A673 (cell line): Measurements from ENCODE around the gene TCF7L1. TPM values are rescaled to one million over a fixed set of nuclear protein-coding genes. Genes with fewer than 3 reads are reported as not detected.

ENCODE experiments used
- BruUV-seq: library from RNA; stranded (reverse); fragments of 400-500 nt; replicated peaks from 2 replicates; lab custom pipeline; 2021; lab: Mats Ljungman, UMichigan
- CTCF ChIA-PET: fragments of 300-600 bp; sonication (Branson Sonifier 250); formaldehyde crosslinking; loops from one replicate; lab custom pipeline; 2022; ENCODE audit warnings: antibody characterized with exemption; lab: Charles Lee
- POLR2A ChIA-PET: fragments of 300-600 bp; sonication (Branson Sonifier 250); formaldehyde crosslinking; loops from one replicate; lab custom pipeline; 2022; ENCODE audit warnings: antibody characterized with exemption; ENCODE audit not compliant: low non-redundant PET; lab: Charles Lee
- DNase-seq: peaks from one replicate; pipeline ENCODE4 v3.0.0-alpha.2; 2015; ENCODE audit warnings: low spot score
- H3K27ac ChIP-seq: fragments of 200-600 bp; sonication (generic); 2 replicates; pipeline ENCODE4 v1.5.1; 2016; ENCODE audit warnings: mixed run types, low read depth, mild to moderate bottlenecking, mixed read lengths, antibody characterized with exemption, low read length; ENCODE audit not compliant: poor library complexity, severe bottlenecking
- H3K27me3 ChIP-seq: fragments of 200-600 bp; sonication (generic); replicated peaks from 2 replicates; pipeline ENCODE4 v1.6.1; 2017; ENCODE audit warnings: mixed run types, low read depth, mild to moderate bottlenecking, mixed read lengths, antibody characterized with exemption, low read length; ENCODE audit not compliant: insufficient read depth, poor library complexity
- H3K36me3 ChIP-seq: fragments of 200-600 bp; sonication (generic); 2 replicates; pipeline ENCODE4 v1.6.1; 2016; ENCODE audit warnings: mixed run types, mild to moderate bottlenecking, mixed read lengths, antibody characterized with exemption, low read length; ENCODE audit not compliant: insufficient read depth, poor library complexity, severe bottlenecking
- H3K4me1 ChIP-seq: fragments of 200-600 bp; sonication (generic); 2 replicates; pipeline ENCODE4 v1.6.1; 2017; ENCODE audit warnings: mixed run types, mild to moderate bottlenecking, mixed read lengths, antibody characterized with exemption, low read length; ENCODE audit not compliant: insufficient read depth, poor library complexity, severe bottlenecking
- H3K4me3 ChIP-seq: fragments of 200-600 bp; sonication (generic); 2 replicates; pipeline ENCODE4 v1.5.1; 2016; ENCODE audit warnings: low read depth, mixed run types, mild to moderate bottlenecking, mixed read lengths, low read length; ENCODE audit not compliant: poor library complexity, severe bottlenecking
- H3K9me3 ChIP-seq: fragments of 200-600 bp; sonication (generic); 2 replicates; pipeline ENCODE4 v1.6.1; 2016; ENCODE audit warnings: mixed run types, low read depth, mild to moderate bottlenecking, mixed read lengths, antibody characterized with exemption, low read length; ENCODE audit not compliant: poor library complexity, severe bottlenecking
- CTCF ChIP-seq: fragments of 300-800, 200-600 bp; sonication (generic); conservative IDR thresholded peaks from 2 replicates; pipeline ENCODE4 v1.5.1; 2017; ENCODE audit warnings: low read depth, mild to moderate bottlenecking, antibody characterized with exemption, low read length, moderate library complexity, mixed read lengths
- EZH2 ChIP-seq: fragments of 200-600 bp; sonication (generic); IDR thresholded peaks from 2 replicates; pipeline ENCODE4 v1.6.1; 2017; ENCODE audit warnings: borderline replicate concordance, low read depth, mild to moderate bottlenecking, mixed read lengths, antibody characterized with exemption, low read length; ENCODE audit not compliant: poor library complexity, severe bottlenecking
- intact Hi-C: fragments of 100-400 bp; cut with micrococcal nuclease; formaldehyde crosslinking; loops from one replicate; pipeline ENCODE4 v1.10.0; 2022; ENCODE audit not compliant: unreplicated experiment
- total RNA-seq: library from RNA; stranded (reverse); gene quantifications from 2 replicates; pipeline ENCODE4 v1.2.3, GENCODE V29; 2021

Gene TCF7L1
- total RNA-seq, 1 experiment from 2014 or later: 21.9 TPM

- no peak for TF ChIP-seq CTCF
- TF ChIP-seq EZH2: no peak
- H3K27ac ChIP-seq: no peak overlapping the region
- H3K36me3 ChIP-seq: peaks cover 5% of the 10 kb centered on the region
- H3K27me3 ChIP-seq: no peaks in the 10 kb centered on the region
- DNase-seq: no peak
- no peaks in the 10 kb centered on the region for H3K4me1 ChIP-seq
- BruUV-seq: no TSS peak
- intact Hi-C loops: no loop called here
- ChIA-PET POLR2A (interaction anchor here (0.6 kb wide), 1 partner anchor 643 kb away, joined by 4 read pairs; no protein-coding TSS in a partner anchor), CTCF (no interaction called here)
- no peak overlapping the region for H3K4me3 ChIP-seq
- no peaks in the 10 kb centered on the region for H3K9me3 ChIP-seq
These were observed 211.3 kb downstream of the TCF7L1 start for GRCh38 chr2:85344356-85344954.

GRCh38 chr2:85347599-85347998 is 214.4 kb downstream of the TCF7L1 start:
- no peak for DNase-seq
- Histone ChIP-seq H3K36me3 (peaks cover 10% of the 10 kb centered on the region), H3K27me3 (no peaks in the 10 kb centered on the region), H3K27ac (no peak overlapping the region), H3K4me1 (no peaks in the 10 kb centered on the region), H3K9me3 (no peaks in the 10 kb centered on the region), H3K4me3 (no peak overlapping the region)
- ChIA-PET POLR2A (no interaction called here), CTCF (no interaction called here)
- intact Hi-C loops: no loop called here
- BruUV-seq: no TSS peak
- TF ChIP-seq EZH2 (no peak), CTCF (no peak)

- ChIA-PET CTCF (no interaction called here), POLR2A (no interaction called here)
- peak overlapping the region; percentile 66 for H3K27ac ChIP-seq
- intact Hi-C loops: no loop called here
- BruUV-seq: TSS peak; percentile 78
- H3K27me3 ChIP-seq: no peaks in the 10 kb centered on the region
- peak; percentile 15 for DNase-seq
- H3K9me3 ChIP-seq: no peaks in the 10 kb centered on the region
- peaks cover 5% of the 10 kb centered on the region for H3K4me1 ChIP-seq
- no peak for TF ChIP-seq CTCF
- no peak for TF ChIP-seq EZH2
- H3K4me3 ChIP-seq: peak overlapping the region; percentile 76
- peaks cover 18% of the 10 kb centered on the region for H3K36me3 ChIP-seq
These were observed 220.7 kb downstream of the TCF7L1 start for GRCh38 chr2:85353876-85354285.
